ENCODE data around the gene HS3ST6.
A peak's percentile ranks its signal among the peaks of the same experiment; 100 is the strongest.
"Not testable (repeated sequence)": the region's sequence is repeated elsewhere in the genome, so short reads cannot be mapped to it uniquely, and the experiment has no call there.

HS3ST6 gene

DNA sequence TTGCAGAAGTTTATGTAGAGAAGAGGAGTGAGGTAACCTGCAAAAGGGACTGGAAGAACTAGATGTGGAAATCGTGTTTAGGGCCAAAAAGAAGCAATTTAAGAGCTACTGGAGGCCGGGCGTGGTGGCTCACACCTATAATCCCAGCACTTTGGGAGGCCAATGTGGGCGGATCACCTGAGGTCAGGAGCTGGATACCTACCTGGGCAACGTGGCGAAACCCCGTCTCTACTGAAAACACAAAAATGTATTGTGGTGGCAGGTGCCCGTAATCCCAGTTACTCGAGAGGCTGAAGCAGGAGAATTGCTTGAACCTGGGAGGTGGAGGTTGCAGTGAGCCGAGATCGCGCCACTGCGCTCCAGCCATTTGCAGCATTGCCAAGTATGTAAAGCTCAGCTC lies 42.1 kb downstream of the HS3ST6 start:
- DNase-seq: not testable (repeated sequence)

DNA sequence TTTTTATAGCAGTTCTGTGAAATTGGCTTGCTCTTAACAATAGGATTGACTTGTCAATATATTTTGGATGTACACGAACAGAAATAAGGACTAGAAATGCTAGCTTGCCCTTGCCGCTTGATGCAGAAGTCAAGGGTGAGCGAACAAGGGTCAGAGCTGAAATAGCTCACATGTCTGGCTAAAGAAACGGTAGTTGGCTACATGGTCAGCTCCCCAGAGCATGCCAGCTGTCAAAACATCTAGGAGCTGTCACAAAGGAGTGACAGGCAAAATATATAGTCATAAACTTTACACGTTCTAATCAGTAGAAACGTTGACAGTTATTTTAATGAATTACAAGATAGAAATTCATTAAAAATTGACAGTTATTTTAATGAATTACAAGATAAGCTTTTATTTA lies 43.4 kb downstream of the HS3ST6 start:
- no peak for DNase-seq

DNA sequence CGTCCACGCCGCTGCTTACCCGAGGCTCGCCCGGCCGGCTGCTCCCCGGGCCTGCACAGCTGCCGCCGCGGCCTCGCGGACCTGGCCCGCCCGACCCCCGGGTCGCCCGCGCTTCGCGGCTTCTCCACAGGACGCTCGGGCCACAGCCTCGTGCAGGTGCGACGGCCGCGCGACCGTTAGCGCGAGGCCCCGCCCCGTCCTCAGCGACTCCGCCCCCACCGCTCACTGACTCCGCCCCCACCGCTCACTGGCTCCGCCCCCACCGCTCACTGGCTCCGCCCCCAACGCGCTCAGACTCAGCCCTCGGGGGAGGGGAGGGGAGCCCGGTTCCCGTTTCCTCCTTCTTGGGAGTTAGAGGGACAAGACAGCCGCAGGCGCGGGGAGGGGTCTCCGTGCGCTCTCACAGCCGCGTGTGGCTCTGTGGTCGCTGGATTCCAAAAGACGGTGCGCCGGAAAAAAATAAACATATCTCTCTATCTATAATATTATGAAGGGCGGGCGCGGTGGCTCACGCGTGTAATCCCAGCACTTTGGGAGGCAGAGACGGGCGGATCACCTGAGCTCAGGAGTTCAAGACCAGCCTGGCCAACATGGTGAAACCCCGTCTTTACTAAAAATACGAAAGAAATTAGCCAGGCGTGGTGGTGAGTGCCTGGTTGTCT lies 46.1 kb downstream of the HS3ST6 start, which contains the start of gene MEIOB:
Gene MEIOB (minus strand): TSS at position 191 of the 662 bp plus-strand sequence. CDS start 3,989 bp downstream, outside the sequence.
- peak; percentile 72 to 82 (median 77) for DNase-seq

- DNase-seq: peak in 2 of 4 experiments; percentile 7 to 12
Measured at GRCh38 chr16:1870365-1871082, 47.7 kb downstream of the HS3ST6 start.

DNA sequence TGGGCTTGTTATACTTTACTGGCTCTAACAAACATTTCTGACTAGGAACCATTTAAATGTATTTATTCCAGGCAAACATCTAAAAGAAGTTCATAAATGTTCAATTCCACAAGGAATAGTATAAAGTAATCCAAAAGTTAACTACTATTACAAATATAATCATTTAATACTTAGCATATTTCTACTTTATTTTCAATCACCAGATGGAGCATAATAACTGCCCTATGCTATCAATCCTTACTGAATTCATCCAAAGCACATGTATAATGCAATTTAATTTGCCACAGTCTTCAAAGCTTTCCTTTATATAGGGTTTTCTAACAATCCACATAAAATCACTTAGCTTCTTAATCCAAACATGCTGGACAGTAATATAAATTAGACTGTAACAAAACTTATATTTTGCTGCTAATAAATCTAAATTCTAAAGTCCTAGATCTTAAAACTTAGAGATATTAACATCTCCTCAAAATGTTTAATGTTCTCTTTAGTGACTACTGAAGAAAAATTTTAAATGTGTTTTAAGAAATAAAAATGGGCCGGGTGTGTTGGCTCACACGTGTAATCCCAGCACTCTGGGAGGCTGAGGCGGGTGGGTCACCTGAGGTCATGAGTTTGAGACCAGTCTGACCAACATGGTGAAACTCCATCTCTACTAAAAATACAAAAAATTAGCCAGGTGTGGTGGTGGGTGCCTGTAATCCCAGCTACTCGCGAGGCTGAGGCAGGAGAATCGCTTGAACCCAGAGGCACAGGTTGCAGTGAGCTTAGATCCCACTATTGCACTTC lies 52.1 kb downstream of the HS3ST6 start:
- DNase-seq: no peak

- DNase-seq: peak in 3 of 4 experiments; percentile 14 to 68 (median 48)
Measured at GRCh38 chr16:1863681-1864460, 54.3 kb downstream of the HS3ST6 start.

DNA sequence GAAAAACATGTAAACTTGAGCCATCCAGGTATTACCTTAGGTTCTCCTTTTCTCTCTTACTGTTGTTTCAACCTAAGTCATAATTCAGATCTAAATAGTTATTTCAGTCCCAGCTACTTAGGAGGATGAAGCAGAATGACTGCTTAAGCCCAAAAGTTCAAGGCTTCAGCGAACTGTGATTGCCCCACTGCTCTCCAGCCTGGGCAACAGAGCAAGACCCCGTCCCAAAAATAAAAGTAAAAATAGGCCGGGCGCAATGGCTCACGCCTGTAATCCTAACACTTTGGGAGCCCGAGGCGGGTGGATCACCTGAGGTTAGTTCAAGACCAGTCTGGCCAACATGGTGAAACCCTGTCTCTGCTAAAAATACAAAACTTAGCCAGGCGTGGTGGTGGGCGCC lies 55.8 kb downstream of the HS3ST6 start:
- DNase-seq: no peak

DNA sequence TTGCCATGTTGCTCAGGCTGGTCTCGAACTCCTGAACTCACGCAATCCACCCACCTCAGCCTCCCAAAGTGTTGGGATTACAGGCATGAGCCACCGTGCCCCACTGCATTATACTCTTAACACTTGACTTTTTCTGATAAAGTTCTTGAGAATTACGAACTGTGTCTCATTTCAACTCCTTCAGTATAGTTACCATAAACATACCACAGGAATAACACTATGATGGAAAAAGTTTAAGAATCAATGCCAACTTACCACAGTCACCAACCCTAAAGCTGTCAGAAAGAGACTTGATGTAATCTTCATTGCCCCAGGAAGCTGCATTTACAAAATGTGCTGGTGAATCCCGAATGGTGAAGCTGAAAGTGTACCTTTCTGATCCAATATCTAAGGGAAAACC lies 56.5 kb downstream of the HS3ST6 start:
- no peak for DNase-seq
